GM12864 (cell line): Measurements from ENCODE around the gene CDK15.

ENCODE experiments used
- DNase-seq: peaks from one replicate; pipeline ENCODE4 v3.0.0-alpha.2; 2011; ENCODE audit warnings: low read depth
- H3K4me3 ChIP-seq: 2 replicates; pipeline ENCODE4 v1.5.1; 2011; ENCODE audit warnings: mild to moderate bottlenecking, low read depth, low read length, control low read depth
- TF ChIP-seq, protein P1 (sequence below): IDR thresholded peaks from 2 replicates; pipeline ENCODE4 v1.5.1; 2011; ENCODE audit warnings: low read depth, mild to moderate bottlenecking, moderate library complexity, low read length, control low read depth, inconsistent platforms; ENCODE audit errors: missing control alignments

CDK15 gene

DNA sequence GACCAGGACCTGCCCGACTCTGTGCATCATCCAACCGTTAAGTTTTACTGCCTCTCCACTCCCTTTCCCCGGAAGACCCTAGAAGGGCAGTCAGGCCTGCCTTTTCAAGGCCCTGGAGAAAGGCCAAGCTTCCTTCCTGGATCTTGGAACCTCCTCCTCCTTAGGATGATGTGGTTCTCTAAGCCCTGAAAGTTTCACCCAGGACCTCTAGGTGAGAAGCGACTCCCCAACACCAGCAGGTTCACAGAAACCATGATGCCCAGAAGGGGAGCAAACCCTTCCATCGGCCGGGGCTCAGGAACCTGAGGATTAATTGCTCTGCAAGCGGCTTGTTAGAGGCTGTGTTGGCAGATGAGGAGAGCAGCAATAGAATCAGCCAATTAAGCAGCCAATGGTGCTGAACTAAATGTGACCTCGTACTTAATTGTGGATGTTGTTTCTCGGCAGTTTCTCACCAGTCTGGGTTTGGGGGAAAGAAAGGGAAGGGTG, 133.2 kb downstream of the CDK15 start:
- no peak for DNase-seq
- TF ChIP-seq, protein P1, sequence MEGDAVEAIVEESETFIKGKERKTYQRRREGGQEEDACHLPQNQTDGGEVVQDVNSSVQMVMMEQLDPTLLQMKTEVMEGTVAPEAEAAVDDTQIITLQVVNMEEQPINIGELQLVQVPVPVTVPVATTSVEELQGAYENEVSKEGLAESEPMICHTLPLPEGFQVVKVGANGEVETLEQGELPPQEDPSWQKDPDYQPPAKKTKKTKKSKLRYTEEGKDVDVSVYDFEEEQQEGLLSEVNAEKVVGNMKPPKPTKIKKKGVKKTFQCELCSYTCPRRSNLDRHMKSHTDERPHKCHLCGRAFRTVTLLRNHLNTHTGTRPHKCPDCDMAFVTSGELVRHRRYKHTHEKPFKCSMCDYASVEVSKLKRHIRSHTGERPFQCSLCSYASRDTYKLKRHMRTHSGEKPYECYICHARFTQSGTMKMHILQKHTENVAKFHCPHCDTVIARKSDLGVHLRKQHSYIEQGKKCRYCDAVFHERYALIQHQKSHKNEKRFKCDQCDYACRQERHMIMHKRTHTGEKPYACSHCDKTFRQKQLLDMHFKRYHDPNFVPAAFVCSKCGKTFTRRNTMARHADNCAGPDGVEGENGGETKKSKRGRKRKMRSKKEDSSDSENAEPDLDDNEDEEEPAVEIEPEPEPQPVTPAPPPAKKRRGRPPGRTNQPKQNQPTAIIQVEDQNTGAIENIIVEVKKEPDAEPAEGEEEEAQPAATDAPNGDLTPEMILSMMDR = no peak
- H3K4me3 ChIP-seq = no peak overlapping the region

DNA sequence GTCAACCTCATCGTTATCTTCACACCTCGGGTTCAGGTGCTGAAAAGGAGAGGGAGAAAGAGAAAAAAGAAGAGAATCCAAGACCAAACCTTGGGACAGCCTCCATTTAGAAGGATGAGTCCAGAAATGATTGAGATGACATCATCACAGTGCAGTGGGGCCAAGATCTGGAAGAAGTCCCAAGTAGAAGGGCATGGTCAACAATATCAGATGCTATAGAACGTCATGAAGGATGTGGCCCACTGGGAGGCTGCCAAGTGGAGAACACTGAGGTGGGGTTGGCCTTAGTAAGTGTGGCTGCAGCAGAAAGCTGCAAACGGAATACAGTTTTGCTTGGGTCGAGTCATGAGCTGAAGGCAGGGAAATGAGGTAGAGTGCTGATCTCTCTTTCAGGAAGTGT, 136.2 kb downstream of the CDK15 start:
- TF ChIP-seq, protein P1 = no peak
- DNase-seq = no peak
- H3K4me3 ChIP-seq = no peak overlapping the region
